ENCODE results near the gene USP10. TPM values are rescaled to one million over a fixed set of nuclear protein-coding genes. Genes with fewer than 3 reads are reported as not detected.

USP10 gene
- total RNA-seq, 1 donor from 2014 or later, result 124 TPM

DNA sequence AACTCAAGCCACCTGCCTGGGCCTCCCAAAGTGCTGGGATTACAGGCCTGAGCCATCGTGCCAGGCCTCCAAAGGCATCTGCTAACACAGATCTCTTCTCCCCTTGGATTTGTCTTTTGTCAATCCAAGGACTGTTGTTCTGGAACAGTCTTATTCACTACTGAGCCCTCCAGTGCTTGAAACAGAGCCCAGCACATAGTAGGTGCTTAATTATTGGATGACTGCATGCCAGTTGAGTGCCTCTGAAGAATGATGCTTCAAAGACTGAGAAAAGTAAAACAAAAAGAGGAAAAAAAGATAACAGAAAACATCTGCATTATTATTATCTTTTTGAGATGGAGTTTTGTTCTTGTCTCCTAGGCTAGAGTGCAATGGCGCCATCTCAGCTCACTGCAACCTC is 118.3 kb downstream of the USP10 start:
- intact Hi-C loops (cut with micrococcal nuclease), result loop anchor here (10.0 kb wide), 1 partner anchor 173 kb away; the partner anchor contains the start of gene KLHL36

- intact Hi-C loops (cut with micrococcal nuclease), result loop anchor here (10.0 kb wide), 1 partner anchor 174 kb away; the partner anchor contains the start of gene KLHL36
These were observed 119.3 kb downstream of the USP10 start for GRCh38 chr16:84818989-84819643.

GRCh38 chr16:84819644-84820304 is 120.0 kb downstream of the USP10 start, which contains the start of gene CRISPLD2:
TSS of gene CRISPLD2 (plus strand) at chr16:84819985. CDS start at chr16:84838496, 18,511 bp downstream.
- intact Hi-C loops (cut with micrococcal nuclease), result loop anchor here (10.0 kb wide), 1 partner anchor 175 kb away; the partner anchor contains the start of gene KLHL36

DNA sequence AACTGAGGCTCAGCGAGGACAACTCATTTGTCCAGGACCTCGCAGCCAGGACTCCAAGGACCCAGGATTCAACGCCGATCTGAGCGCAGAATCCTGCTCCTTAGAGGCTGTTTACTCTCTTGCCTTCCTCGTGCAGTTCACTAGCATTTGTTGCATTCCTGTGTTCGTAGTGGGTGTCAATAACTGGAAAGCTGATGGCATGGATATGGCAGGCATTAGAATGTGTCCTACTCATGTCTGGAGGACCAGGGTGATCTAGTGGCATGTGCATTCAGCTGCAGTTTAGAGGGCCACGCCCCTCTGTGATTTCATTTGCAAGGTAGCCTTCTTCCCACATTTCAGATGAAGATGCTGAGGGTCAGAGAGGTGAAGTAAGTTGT is 120.5 kb downstream of the USP10 start:
- intact Hi-C loops (cut with micrococcal nuclease), result no loop called here

- intact Hi-C loops (cut with micrococcal nuclease), result no loop called here
These were observed 121.0 kb downstream of the USP10 start for GRCh38 chr16:84820771-84821170.

DNA sequence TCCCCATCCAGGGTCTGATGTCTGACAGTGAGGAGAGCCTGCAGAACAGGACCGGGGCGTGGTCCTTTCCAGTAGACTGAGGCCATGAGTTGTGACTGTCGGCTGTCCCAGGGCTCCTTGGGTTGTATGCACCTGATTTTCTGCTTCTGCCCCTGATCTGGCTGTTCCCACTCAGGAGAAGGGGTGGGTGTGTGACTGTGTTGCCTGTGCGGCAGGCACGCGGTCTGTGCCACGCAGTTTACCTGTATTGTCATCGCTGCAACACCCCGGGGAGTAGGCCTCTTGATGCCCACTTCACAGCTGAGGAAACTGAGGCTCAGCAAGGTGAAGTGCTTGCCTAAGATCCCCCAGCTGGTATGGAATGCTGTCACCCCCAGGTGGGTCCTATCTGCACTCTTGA is 121.4 kb downstream of the USP10 start:
- intact Hi-C loops (cut with micrococcal nuclease), result no loop called here

- intact Hi-C loops (cut with micrococcal nuclease), result no loop called here
These were observed 122.2 kb downstream of the USP10 start for GRCh38 chr16:84821728-84822689.

GRCh38 chr16:84822990-84823389 is 123.2 kb downstream of the USP10 start:
- intact Hi-C loops (cut with micrococcal nuclease), result no loop called here

GRCh38 chr16:84823484-84823883 is 123.7 kb downstream of the USP10 start:
- intact Hi-C loops (cut with micrococcal nuclease), result no loop called here

DNA sequence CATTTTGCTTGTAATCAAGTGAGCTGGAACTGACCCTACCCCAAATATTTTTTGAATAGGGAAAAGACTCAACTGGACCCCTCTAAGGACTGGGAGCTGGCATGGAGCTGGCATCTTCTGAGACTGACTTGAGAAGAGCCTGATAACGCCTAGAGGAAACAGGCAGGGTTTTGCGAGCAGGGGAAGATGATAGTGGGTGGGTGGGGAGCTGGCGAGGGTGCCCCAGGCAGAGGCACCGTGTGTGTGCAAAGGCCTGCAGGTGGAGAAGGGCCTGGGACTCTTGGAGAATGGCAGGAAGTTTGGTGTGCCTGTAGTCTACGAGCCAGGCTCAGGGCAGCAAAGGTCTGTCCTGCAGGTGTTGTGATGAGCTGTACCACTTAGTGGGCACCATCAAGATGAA is 124.1 kb downstream of the USP10 start:
- intact Hi-C loops (cut with micrococcal nuclease), result no loop called here

GRCh38 chr16:84825896-84826557 is 126.2 kb downstream of the USP10 start:
- intact Hi-C loops (cut with micrococcal nuclease), result no loop called here

- intact Hi-C loops (cut with micrococcal nuclease), result no loop called here
These were observed 126.8 kb downstream of the USP10 start for GRCh38 chr16:84826558-84826941.

- intact Hi-C loops (cut with micrococcal nuclease), result no loop called here
These were observed 127.4 kb downstream of the USP10 start for GRCh38 chr16:84827131-84827574.

GRCh38 chr16:84827897-84828296 is 128.1 kb downstream of the USP10 start:
- intact Hi-C loops (cut with micrococcal nuclease), result no loop called here

GRCh38 chr16:84828322-84828721 is 128.5 kb downstream of the USP10 start:
- intact Hi-C loops (cut with micrococcal nuclease), result no loop called here

Other genes with a start within 250 kb of the USP10 start
- gene MEAK7, start 195.3 kb upstream of the USP10 start, total RNA-seq, result 23.6 and 28.2 TPM in 2 replicates
- 887 and 893 TPM in 2 replicates for gene COTL1, start 81.9 kb upstream of the USP10 start, total RNA-seq
- 37.2 and 37.9 TPM in 2 replicates for gene KLHL36, start 51.5 kb upstream of the USP10 start, total RNA-seq
- gene CRISPLD2, start 120.0 kb downstream of the USP10 start, total RNA-seq, result 0.50 and 0.57 TPM in 2 replicates